ENCODE data around the gene U2SURP.

Gene U2SURP

DNA sequence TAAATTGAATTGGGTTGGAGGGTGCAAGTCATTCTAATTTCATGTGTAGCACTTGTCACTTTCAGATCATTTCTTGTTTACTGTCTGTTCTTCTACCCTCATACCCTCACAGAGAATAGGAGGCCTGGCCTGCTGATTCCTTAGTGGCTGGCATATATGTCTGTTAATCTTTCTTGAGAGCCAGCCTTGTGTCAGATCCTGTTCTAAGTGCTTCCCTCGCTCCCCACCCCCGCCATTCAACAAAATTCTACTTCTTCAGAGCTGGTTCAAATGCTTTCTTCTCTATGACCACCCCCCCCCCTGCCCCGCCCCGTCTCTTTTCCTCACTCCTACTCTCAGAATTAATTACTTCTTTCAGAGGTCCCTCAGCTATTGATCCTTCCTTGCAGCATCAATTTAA, 1.5 kb upstream of the U2SURP start:
- H3K79me2 ChIP-seq (ENCODE audit: insufficient read depth, low read depth), result peaks cover 35% of the 10 kb centered on the region
- peaks cover 4% of the 10 kb centered on the region; the same call in 1 of the 2 replicates for H4K20me1 ChIP-seq (ENCODE audit: insufficient read depth)
- H3K36me3 ChIP-seq (ENCODE audit: insufficient read depth), result no peaks in the 10 kb centered on the region
- H3K27ac ChIP-seq, result no peak overlapping the region
- TF ChIP-seq, protein P1, sequence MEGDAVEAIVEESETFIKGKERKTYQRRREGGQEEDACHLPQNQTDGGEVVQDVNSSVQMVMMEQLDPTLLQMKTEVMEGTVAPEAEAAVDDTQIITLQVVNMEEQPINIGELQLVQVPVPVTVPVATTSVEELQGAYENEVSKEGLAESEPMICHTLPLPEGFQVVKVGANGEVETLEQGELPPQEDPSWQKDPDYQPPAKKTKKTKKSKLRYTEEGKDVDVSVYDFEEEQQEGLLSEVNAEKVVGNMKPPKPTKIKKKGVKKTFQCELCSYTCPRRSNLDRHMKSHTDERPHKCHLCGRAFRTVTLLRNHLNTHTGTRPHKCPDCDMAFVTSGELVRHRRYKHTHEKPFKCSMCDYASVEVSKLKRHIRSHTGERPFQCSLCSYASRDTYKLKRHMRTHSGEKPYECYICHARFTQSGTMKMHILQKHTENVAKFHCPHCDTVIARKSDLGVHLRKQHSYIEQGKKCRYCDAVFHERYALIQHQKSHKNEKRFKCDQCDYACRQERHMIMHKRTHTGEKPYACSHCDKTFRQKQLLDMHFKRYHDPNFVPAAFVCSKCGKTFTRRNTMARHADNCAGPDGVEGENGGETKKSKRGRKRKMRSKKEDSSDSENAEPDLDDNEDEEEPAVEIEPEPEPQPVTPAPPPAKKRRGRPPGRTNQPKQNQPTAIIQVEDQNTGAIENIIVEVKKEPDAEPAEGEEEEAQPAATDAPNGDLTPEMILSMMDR (conservative IDR thresholded peaks at IDR 0.05; ENCODE audit: low read depth, low read length), result no peak
- no peak overlapping the region for H3K4me3 ChIP-seq (IDR thresholded peaks at IDR 0.05; ENCODE audit: insufficient read depth, low read depth, low read length)
- no peak overlapping the region for H2AFZ ChIP-seq (ENCODE audit: low read depth)
- no peak overlapping the region for H3K9ac ChIP-seq
- H3K4me1 ChIP-seq (ENCODE audit: low read depth, poor library complexity, severe bottlenecking), result peaks cover 25% of the 10 kb centered on the region
- peak overlapping the region; percentile 88; the same call in 1 of the 2 replicates for H3K4me2 ChIP-seq
- no peaks in the 10 kb centered on the region for H3K27me3 ChIP-seq (ENCODE audit: insufficient read depth, low read depth)

DNA sequence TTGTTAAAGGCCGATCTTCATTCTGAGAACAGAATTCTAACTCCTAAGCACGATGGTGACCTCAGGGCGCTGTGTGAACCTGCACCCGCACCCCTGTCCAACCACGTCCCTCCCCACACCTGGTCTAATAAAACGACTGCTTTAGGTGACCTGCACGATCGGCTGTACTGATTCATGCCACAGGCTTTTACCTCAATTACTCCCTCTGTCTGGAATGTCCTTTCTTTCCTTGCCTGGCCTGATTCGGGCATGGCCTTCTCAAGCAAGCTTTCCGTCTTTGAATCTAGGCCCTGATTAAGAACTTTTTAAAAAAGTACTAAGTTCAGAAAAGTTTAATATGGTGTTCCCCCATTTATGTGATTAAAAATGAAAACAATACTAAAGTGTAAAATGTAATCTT, 842 bp upstream of the U2SURP start:
- H3K9ac ChIP-seq, result peak overlapping the region; percentile 97
- H4K20me1 ChIP-seq (ENCODE audit: insufficient read depth), result peaks cover 10% of the 10 kb centered on the region; the same call in 1 of the 2 replicates
- H2AFZ ChIP-seq (ENCODE audit: low read depth), result peak overlapping the region; percentile 81
- peaks cover 32% of the 10 kb centered on the region for H3K4me1 ChIP-seq (ENCODE audit: low read depth, poor library complexity, severe bottlenecking)
- no peaks in the 10 kb centered on the region for H3K27me3 ChIP-seq (ENCODE audit: insufficient read depth, low read depth)
- TF ChIP-seq, protein P1 (conservative IDR thresholded peaks at IDR 0.05; ENCODE audit: low read depth, low read length), result no peak
- peak overlapping the region; percentile 86 for H3K4me3 ChIP-seq (IDR thresholded peaks at IDR 0.05; ENCODE audit: insufficient read depth, low read depth, low read length)
- no peaks in the 10 kb centered on the region for H3K36me3 ChIP-seq (ENCODE audit: insufficient read depth)
- peak overlapping the region; percentile 89 for H3K27ac ChIP-seq
- peaks cover 41% of the 10 kb centered on the region for H3K79me2 ChIP-seq (ENCODE audit: insufficient read depth, low read depth)
- peak overlapping the region; percentile 88 for H3K4me2 ChIP-seq

- no peaks in the 10 kb centered on the region for H3K36me3 ChIP-seq (ENCODE audit: insufficient read depth)
- H3K79me2 ChIP-seq (ENCODE audit: insufficient read depth, low read depth), result peaks cover 46% of the 10 kb centered on the region
- H3K27me3 ChIP-seq (ENCODE audit: insufficient read depth, low read depth), result no peaks in the 10 kb centered on the region
- TF ChIP-seq, protein P1 (conservative IDR thresholded peaks at IDR 0.05; ENCODE audit: low read depth, low read length), result no peak
- peak overlapping the region; percentile 97 for H3K9ac ChIP-seq
- peak overlapping the region; percentile 89 for H3K27ac ChIP-seq
- peak overlapping the region; percentile 81 for H2AFZ ChIP-seq (ENCODE audit: low read depth)
- peak overlapping the region; percentile 88 for H3K4me2 ChIP-seq
- H3K4me1 ChIP-seq (ENCODE audit: low read depth, poor library complexity, severe bottlenecking), result peaks cover 36% of the 10 kb centered on the region
- peaks cover 15% of the 10 kb centered on the region for H4K20me1 ChIP-seq (ENCODE audit: insufficient read depth)
- H3K4me3 ChIP-seq (IDR thresholded peaks at IDR 0.05; ENCODE audit: insufficient read depth, low read depth, low read length), result peak overlapping the region; percentile 86
Observed at GRCh38 chr3:143001034-143001368, 369 bp upstream of the U2SURP start.

DNA sequence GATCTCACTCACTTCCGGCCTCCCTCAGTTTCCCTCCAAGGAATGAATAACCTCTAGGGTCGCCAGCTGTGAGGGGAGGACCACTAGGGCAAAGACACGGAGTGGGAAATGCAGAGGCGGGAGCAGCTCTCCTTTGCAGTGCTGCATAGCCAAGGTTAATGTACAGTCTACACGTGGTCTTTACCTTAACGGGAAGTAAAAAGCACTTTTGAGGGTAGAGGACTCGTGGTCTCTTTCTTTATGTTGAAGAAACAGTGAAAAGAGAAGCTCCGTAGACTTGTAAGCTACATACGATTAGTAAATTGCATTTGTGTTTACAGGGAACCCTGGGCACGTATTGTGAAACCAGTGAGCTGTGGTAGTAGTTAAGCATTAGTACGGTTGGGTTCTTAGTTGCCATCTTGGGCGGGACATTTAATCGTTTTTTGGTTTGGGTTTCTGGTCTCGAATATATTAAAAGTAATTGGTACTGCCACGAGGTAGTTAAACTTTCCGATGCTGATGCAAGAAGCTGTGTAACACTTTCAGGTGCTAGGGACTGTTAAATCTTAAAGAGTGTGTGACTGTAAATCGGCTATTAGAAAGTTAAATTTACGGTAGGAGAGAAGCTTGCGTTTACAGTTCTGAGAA, 828 bp downstream of the U2SURP start:
- no peaks in the 10 kb centered on the region for H3K27me3 ChIP-seq (ENCODE audit: insufficient read depth, low read depth)
- peaks cover 45% of the 10 kb centered on the region for H3K4me1 ChIP-seq (ENCODE audit: low read depth, poor library complexity, severe bottlenecking)
- peak overlapping the region; percentile 88 for H3K4me2 ChIP-seq
- TF ChIP-seq, protein P1 (conservative IDR thresholded peaks at IDR 0.05; ENCODE audit: low read depth, low read length), result no peak
- H4K20me1 ChIP-seq (ENCODE audit: insufficient read depth), result peaks cover 27% of the 10 kb centered on the region
- H3K4me3 ChIP-seq (IDR thresholded peaks at IDR 0.05; ENCODE audit: insufficient read depth, low read depth, low read length), result peak overlapping the region; percentile 91
- H3K9ac ChIP-seq, result peak overlapping the region; percentile 97
- H3K36me3 ChIP-seq (ENCODE audit: insufficient read depth), result no peaks in the 10 kb centered on the region
- H3K79me2 ChIP-seq (ENCODE audit: insufficient read depth, low read depth), result peaks cover 58% of the 10 kb centered on the region
- peak overlapping the region; percentile 89 for H3K27ac ChIP-seq
- H2AFZ ChIP-seq (ENCODE audit: low read depth), result peak overlapping the region; percentile 81
